Breast epithelium (tissue), 3 donors: ENCODE data around the gene SLC44A1.

Experiments used
- POLR2A ChIP-seq: fragments of 450-650 bp; IDR thresholded peaks from one replicate; pipeline ENCODE4 v1.6.1; 2016; ENCODE audit warnings: antibody characterized with exemption, mild to moderate bottlenecking, moderate library complexity
- POLR2AphosphoS5 ChIP-seq, 3 donors: sonication (generic); formaldehyde crosslinking; IDR thresholded peaks; one replicate each; pipeline ENCODE4 v1.6.1; 2017; ENCODE audit warnings: antibody characterized with exemption in 3 of 3
- TF ChIP-seq, protein P1 (sequence below), 3 donors: fragments of 450-650 bp; IDR thresholded peaks; one replicate each; pipeline ENCODE4 v1.5.1; 2016 to 2017; ENCODE audit warnings: antibody characterized with exemption in 3 of 3, mild to moderate bottlenecking in 3 of 3, moderate library complexity in 3 of 3

DNA sequence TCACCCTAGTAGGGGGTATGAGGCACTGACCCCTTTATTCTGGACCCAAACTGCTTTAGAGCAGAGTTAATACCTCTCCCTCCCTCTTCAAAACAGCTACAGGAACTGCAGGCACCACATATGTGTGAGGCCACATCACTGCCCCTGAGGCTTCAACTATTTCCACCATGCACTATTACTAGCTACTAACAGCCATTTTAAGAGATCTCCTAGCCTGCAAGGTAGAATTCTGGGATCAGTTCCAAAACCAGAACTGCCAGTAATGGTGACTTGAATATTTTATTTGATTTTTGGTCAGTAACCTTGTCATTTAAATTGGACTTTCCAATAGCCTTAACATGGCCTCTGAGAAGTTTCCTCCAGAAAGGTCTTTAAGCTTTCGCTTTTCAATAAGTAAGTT lies 148.1 kb downstream of the SLC44A1 start:
- TF ChIP-seq, protein P1, sequence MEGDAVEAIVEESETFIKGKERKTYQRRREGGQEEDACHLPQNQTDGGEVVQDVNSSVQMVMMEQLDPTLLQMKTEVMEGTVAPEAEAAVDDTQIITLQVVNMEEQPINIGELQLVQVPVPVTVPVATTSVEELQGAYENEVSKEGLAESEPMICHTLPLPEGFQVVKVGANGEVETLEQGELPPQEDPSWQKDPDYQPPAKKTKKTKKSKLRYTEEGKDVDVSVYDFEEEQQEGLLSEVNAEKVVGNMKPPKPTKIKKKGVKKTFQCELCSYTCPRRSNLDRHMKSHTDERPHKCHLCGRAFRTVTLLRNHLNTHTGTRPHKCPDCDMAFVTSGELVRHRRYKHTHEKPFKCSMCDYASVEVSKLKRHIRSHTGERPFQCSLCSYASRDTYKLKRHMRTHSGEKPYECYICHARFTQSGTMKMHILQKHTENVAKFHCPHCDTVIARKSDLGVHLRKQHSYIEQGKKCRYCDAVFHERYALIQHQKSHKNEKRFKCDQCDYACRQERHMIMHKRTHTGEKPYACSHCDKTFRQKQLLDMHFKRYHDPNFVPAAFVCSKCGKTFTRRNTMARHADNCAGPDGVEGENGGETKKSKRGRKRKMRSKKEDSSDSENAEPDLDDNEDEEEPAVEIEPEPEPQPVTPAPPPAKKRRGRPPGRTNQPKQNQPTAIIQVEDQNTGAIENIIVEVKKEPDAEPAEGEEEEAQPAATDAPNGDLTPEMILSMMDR (IDR thresholded peaks at IDR 0.05) = no peak
- TF ChIP-seq POLR2A (no peak), POLR2AphosphoS5 (IDR thresholded peaks at IDR 0.05) (no peak)
